IPS-11a (cell line): ENCODE results near the gene DDX25.

Experiments
- H3K4me3 ChIP-seq: one replicate; pipeline ENCODE4 v1.5.1; 2013; ENCODE audit warnings: low read depth, low read length, control low read depth

DDX25 gene

DNA sequence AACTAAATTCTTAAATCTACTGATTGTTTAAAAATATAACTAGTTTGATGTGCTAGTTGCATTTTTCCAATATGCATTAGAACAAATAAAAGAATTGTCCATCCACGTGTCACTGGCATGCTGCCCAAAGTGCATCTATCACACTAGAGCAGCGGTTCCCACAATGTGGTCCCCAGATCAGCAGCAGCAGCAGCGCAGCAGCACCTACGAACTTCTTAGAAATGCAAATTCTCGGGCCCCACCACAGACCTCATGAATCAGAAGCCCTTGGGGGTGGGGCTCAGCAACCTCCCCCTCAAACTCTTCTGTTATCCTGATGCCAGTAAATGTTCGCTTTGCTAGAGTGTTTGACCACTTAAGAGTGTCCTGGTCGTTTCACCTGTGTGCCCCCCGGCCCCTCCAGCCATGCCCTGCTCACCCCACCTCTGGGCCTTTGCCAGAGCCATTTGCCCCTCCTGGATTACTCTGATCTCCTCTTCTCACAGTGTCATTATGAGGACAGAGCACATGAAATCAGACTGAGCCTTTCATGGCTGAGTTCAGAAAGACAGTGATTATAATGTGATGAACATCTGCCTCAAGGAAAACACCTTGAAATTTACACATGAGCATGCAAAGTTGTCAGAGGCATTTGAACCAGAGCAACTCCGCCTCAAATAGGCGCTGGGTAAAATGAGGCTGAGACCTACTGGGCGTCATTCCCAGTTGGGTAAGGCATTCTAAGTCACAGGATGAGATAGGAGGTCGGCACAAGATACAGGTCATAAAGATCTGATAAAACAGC, 28.9 kb downstream of the DDX25 start:
- no peak overlapping the region for H3K4me3 ChIP-seq

DNA sequence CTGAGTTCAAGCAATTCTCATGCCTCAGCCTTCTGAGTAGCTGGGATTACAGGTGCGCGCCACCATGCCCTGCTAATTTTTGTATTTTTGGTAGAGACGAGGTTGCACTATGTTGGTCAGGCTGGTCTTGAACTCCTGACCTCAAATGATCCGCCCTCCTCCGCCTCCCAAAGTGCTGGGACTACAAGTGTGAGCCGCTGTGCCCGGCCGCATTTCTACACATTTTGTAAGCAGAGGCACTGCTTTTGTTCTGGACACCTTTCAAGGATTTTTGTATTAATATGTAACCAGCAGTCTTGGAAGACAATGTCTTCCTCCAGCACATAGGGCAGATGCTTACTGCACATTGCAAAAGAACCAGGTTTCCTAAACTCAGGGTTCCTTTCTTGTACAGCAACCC, 30.2 kb downstream of the DDX25 start:
- H3K4me3 ChIP-seq, result no peak overlapping the region

DNA sequence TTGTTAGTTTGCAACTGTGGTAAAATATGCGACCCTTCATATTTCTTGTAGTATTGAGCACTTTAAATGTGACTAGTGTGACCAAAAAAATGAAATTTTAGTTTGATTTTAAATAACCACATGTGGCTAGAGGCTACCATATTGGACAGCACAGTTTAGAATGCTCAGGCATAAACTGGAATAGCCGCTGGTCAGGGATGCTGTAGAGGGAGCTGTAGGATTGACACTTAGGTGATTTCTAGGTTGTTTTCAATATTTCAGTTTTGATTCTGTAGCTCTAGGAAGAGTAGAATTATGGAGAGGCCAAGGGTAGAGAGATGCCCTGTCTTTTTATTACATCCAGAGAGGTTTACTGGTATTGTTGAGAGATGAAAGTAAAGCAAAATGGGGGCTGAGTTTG, 30.7 kb downstream of the DDX25 start:
- no peak overlapping the region for H3K4me3 ChIP-seq

DNA sequence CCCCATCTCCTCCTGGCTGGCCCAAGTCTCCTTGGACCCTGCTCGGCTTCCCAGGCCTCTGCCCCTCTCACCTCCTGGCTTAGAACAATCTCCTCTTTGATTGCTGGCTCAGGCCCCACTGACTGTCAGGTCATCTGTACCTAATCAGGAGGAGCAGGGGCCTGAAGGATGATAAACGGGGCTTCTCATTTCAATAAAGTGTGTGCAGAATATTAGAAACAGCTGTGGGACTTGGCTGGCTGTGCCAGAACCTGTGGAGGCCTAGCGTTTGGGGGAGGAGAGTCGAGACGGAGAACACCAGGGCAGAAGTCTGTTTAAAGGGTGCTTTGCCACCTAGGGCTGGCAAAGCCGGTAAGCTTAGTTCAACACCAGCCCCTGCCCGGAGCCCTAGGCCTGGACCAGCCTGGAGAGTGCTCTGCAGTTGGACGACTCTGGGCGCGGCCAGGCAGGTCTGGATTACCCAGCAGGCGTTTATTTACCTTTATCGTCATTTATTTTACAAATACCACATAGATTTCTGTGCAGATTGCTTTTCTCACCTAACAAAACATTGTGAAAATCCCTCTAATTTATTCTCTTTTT, 31.4 kb downstream of the DDX25 start:
- H3K4me3 ChIP-seq, result no peak overlapping the region

DNA sequence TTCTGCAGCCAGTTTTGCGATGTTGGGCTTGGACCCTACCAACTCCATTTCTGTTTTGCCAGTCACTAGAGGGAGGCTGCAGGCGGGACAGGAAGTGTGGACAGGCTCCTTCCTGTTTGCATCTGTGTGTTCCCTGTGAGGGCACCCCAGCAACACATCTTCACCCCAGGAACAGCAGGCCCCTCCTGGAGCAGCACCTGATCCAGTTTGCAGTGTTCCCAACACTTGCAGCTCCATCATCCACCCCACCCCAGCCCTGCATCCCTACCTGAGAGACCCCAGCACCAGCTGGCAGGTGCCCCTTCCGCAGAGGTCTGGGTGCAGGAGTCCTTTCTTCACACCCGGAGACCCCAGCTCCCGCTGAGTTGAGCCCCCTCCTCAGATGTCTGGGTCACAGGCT, 34.1 kb downstream of the DDX25 start:
- no peak overlapping the region for H3K4me3 ChIP-seq

GRCh38 chr11:125939081-125939521, 34.8 kb downstream of the DDX25 start:
- H3K4me3 ChIP-seq, result no peak overlapping the region

DNA sequence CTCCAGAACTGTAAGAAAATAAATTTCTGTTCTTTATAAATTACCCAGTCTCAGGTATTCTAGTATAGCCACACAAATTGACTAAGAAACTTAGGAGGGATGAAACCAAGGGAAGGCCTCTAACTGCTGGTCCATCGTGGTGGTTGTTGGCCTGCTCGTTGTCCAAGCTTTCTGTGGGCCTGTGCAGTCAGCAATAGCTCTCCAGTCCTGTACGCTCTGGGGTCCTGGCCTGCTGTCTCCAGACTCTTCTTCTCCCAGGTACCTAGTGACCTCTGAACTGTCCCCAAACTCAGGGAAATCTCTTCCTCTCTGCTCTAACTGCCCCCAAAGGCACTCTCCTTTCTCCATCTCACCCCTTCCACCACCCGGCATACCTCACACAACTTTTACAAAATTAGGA, 35.8 kb downstream of the DDX25 start:
- no peak overlapping the region for H3K4me3 ChIP-seq

GRCh38 chr11:125941267-125941618, 36.9 kb downstream of the DDX25 start:
- H3K4me3 ChIP-seq, result no peak overlapping the region

DNA sequence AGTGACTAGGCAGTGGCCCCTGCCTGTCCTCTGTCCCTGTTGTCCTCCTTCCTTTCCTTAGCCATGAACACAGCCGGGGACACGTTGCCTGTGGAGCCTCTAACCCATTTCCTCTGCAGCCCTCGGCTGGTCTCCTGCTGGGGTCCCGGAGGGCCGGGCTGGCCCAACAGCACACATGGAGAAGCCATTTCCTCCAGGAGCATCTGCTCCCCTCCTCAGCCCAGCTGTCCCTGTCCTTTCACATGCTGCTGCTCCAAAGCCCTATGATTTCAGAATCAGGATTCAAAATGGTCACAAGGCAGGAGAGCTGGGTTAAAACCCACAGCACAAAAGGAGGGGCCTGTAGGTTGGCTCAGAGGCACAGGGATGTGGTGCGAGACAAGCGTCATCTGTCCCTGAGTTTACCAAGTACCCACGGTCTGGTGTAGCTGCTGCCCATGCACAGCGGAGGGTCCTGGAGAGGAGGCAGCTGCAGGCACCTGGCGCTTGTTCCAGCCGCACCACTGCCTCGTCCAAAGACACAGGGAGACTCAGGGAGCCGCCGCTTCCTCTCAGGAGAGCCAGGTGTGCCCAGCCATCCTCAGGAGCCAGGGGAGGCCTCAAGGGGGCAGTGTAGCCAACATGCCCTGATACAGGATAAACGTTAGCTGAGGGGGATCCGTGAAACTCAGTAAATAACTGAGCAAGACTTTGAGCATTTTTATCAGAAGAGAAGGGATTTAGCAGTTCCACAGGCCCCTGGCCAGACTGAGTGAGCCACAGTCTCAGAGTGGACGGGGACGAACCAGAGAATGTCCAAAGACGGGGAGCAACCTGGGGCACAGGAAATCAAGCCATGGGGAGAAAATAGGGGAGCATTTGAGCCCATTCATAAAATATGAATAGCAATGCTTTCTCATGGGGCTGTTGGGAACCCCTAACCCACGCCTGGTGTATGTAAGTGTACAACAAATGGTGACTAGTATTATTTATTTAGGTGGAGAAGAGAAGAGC, 37.6 kb downstream of the DDX25 start:
- no peak overlapping the region for H3K4me3 ChIP-seq

DNA sequence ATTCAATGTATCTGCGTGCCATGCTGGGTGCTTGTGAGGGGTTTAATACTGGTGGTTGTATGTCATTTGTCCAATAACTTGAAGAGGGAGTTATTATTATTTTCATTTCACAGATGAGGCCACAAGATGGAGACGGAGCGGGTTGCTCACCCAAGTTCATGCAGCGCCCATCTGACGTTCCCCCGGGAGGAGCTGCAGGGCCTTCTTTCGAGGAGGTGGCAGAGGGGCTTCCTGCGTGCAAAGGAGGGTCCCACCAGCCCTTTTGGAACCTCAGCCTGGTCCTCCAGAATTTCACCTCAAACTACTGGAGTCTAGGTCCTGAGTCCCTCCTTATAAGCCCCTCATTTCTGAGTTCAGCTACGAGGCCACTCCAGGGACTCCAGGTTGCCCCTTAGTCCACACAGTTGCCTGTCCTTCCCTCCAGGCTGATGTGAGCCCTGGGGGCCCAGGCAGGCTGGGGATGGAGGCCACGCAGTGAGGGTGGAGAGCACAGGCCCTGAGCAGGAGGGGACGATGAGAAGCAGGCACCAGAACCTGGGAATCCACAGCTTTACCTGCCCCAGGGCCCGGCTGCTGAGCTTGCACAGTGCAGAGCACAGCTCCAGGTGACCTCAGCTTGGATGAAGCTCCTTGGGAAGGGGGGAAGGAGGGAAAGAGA, 38.6 kb downstream of the DDX25 start:
- H3K4me3 ChIP-seq, result no peak overlapping the region

DNA sequence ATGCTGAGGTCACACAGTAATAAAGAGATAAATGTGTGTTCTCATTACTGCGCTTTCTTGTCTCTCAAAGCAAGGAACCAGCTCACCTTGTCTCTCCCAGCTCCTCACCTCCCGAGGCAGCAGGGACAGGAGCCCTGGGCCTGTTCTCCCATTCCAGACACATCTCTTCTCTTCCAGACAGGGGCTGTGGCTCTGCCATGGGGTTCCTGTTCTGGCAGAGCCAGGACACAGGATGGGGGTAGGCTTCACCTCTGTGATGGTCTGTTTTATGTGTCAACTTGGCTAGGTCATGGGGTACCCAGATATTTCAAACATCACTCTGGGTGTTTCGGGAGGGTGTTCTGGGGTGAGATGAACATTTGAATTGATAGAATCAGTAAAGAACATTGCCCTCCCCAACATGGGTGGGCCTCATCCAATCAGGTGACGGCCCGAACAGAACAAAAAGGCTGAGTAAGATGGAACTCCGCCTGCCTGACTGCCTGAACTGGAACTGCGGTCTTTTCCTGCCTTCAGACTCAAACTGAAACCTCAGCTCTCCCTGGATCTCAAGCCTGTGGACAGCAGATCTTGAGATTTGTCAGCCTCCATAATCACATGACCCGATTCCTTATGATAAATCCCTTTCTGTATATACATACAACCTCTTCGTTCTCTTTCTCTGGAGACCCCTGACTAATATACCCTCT, 39.5 kb downstream of the DDX25 start:
- H3K4me3 ChIP-seq, result no peak overlapping the region

- no peak overlapping the region for H3K4me3 ChIP-seq
Observed at GRCh38 chr11:125944350-125945010, 40.2 kb downstream of the DDX25 start.

- no peak overlapping the region for H3K4me3 ChIP-seq
Observed at GRCh38 chr11:125945011-125945796, 40.9 kb downstream of the DDX25 start.

GRCh38 chr11:125945797-125946520, 41.7 kb downstream of the DDX25 start, which contains the start of gene VSIG10L2:
Gene VSIG10L2, plus strand, starts transcription at chr11:125946044. Its CDS starts 12 bp downstream, at chr11:125946056.
- H3K4me3 ChIP-seq, result no peak within 1 kb of the TSS

DNA sequence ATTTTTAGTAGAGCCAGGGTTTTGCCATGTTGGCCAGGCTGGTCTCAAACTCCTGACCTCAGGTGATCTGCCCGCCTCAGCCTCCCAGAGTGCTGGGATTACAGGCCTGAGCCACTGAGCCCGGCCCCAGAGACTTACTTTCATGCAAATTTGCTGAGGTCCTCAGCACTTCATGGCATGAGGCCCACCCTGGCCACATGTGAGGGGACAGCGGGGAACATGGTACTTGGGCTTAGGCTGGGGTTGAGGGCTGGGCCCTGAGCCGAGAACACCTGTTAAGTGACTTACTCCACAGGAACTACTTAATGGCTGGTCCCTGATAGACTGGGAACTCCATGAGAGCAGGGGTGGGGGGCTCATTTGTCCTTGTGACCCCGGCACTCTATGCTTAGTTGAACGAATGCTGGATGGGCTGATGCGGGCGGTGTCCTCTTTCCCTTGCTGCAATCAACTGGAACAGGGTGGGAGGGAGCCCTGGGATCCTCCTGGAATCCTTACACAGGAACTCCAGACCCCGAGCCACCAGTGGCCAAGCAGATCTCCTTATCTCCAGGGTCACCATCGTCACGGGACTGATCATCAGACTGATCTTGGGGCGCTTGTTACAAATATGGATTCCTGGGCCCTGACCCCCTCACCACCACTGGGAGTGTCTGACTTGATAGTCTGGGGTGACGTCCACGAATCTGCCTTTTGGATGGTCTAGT, 42.6 kb downstream of the DDX25 start:
- no peak overlapping the region for H3K4me3 ChIP-seq

DNA sequence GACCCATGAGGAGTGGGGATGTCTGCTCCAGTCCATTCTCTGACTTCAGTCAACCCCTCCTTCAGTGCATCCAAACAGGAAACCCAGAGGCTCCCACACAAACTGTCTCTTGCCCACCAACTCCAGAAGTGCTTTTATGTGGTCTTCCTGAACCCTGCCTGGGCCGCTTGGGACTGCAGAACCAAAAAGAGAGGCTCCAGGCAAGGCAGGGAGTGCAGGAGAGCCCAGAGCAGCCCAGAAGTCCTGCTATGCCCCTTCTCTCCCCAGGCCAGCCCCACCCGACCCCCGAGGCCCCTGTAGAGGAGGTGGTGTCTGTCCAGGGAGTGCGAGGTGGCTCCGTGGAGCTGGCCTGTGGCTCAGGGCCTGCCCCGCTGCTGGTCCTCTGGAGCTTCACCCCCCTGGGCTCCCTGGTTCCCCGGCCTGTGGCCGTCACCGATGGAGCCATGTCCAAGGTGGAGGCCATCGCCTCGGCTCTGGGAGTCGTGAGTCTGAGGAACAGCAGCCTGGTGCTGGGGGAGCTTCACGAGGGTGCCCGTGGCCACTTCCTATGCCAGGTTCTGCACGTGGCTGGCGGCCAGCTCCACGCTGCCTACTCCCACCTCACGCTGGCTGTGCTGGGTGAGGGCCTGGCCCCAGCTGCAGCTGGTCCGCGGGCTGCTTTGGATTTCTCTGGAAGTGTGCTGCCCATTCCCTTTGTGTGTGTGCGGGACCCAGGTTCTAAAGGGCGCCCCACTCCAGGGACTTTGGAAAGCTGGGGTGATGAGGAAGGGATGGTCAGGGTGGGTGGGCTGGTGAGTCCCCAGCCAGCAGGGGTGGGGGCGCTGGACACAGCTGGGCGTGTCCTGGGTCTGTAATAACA, 43.3 kb downstream of the DDX25 start:
- H3K4me3 ChIP-seq, result no peak overlapping the region
